Lower leg skin (tissue), 4 donors: ENCODE data around the gene C17orf113. TPM values are rescaled to one million over a fixed set of nuclear protein-coding genes. Genes with fewer than 3 reads are reported as not detected.

Experiments
- DNase-seq, 2 donors: peaks; one replicate each; pipeline ENCODE4 v3.0.0-alpha.2; 2019; ENCODE audit warnings: low spot score in 2 of 2
- H3K4me3 ChIP-seq: fragments of 200-600 bp; sonication (generic); 2 replicates; pipeline ENCODE4 v1.5.1; 2017; ENCODE audit warnings: mild to moderate bottlenecking, low read depth; ENCODE audit not compliant: poor library complexity, severe bottlenecking
- CTCF ChIP-seq, 3 donors: fragments of 450-650 bp; IDR thresholded peaks; one replicate each; pipeline ENCODE4 v1.5.1; 2016; ENCODE audit warnings: antibody characterized with exemption in 3 of 3, mild to moderate bottlenecking in 3 of 3, moderate library complexity in 2 of 3
- POLR2A ChIP-seq, 2 donors: fragments of 450-650 bp; IDR thresholded peaks; one replicate each; pipeline ENCODE4 v1.6.1; 2016 to 2017; ENCODE audit warnings: antibody characterized with exemption in 2 of 2, mild to moderate bottlenecking in 1 of 2, moderate library complexity in 1 of 2
- WGBS, 2 donors: methylation state at CpG; one replicate each; pipeline ENCODE4 v1.1.5; 2018; 5-methylcytosine and 5-hydroxymethylcytosine counted together
- intact Hi-C: fragments of 100-400 bp; cut with DNase I; formaldehyde crosslinking; loops from one replicate; pipeline ENCODE4 v1.15.0; 2023; ENCODE audit warnings: low total_unique reads
- total RNA-seq, 4 donors: library from RNA; depleted of rRNA; stranded (reverse); fragments of >200 nt; gene quantifications; one replicate each; pipeline ENCODE4 v1.1.0, GENCODE V29; 2016

C17orf113 gene
- total RNA-seq, 4 donors from 2014 or later = 0.97 to 1.8 (median 1.5) TPM

- TF ChIP-seq CTCF (IDR thresholded peaks at IDR 0.05) (no peak), POLR2A (IDR thresholded peaks at IDR 0.05) (no peak)
- intact Hi-C loops = no loop called here
- no peak for DNase-seq
- WGBS, 2 donors = 90% methylated on average over 12 of the region's 12 CpGs
- H3K4me3 ChIP-seq = no peak overlapping the region
These were observed 44.1 kb upstream of the C17orf113 start for GRCh38 chr17:42094375-42095069.

- intact Hi-C loops = no loop called here
- 58 to 60% methylated on average over 6 of the region's 6 CpGs for WGBS, 2 donors
- TF ChIP-seq CTCF (IDR thresholded peaks at IDR 0.05) = no peak
- no peak for DNase-seq
- no peak overlapping the region for H3K4me3 ChIP-seq
These were observed 42.5 kb upstream of the C17orf113 start for GRCh38 chr17:42092939-42093338.

GRCh38 chr17:42090964-42091790 lies 40.8 kb upstream of the C17orf113 start:
- WGBS, 2 donors = 82 to 90% methylated on average over 8 of the region's 8 CpGs
- intact Hi-C loops = no loop called here
- TF ChIP-seq POLR2A (IDR thresholded peaks at IDR 0.05) (no peak), CTCF (IDR thresholded peaks at IDR 0.05) (no peak)

GRCh38 chr17:42088736-42089135 lies 38.3 kb upstream of the C17orf113 start:
- H3K4me3 ChIP-seq = no peak overlapping the region
- no peak for TF ChIP-seq CTCF (IDR thresholded peaks at IDR 0.05)
- no peak for TF ChIP-seq POLR2A (IDR thresholded peaks at IDR 0.05)
- DNase-seq = no peak
- intact Hi-C loops = no loop called here
- WGBS, 2 donors = 87 to 88% methylated on average over 8 of the region's 8 CpGs

More at GRCh38 chr17:42090964-42091790, 40.8 kb upstream of the C17orf113 start:
- no peak for DNase-seq
- no peak overlapping the region for H3K4me3 ChIP-seq

GRCh38 chr17:42087736-42088705 lies 37.6 kb upstream of the C17orf113 start:
- intact Hi-C loops = no loop called here
- no peak for DNase-seq
- H3K4me3 ChIP-seq = no peak overlapping the region
- WGBS, 2 donors = 49 to 62% methylated on average over 14 to 20 of the region's 20 CpGs
- TF ChIP-seq CTCF (IDR thresholded peaks at IDR 0.05) (no peak), POLR2A (IDR thresholded peaks at IDR 0.05) (no peak)
